Breast epithelium (tissue), 4 donors: ENCODE measurements around the gene PASK. TPM values are rescaled to one million over a fixed set of nuclear protein-coding genes. Genes with fewer than 3 reads are reported as not detected.

Experiments
- DNase-seq, 2 donors: peaks; one replicate each; pipeline ENCODE4 v3.0.0-alpha.2; 2019; ENCODE audit warnings: low spot score in 2 of 2
- H3K27ac ChIP-seq, 2 donors: fragments of 200-600 bp; sonication (generic) in 1 of 2; one replicate each; pipeline ENCODE4 v1.5.1; 2016 to 2019; ENCODE audit warnings: mild to moderate bottlenecking in 1 of 2
- H3K27me3 ChIP-seq, 2 donors: fragments of 200-600 bp; sonication (generic) in 1 of 2; one replicate each; pipeline versions ENCODE4 v1.5.1 to v1.6.0; 2017 to 2019; ENCODE audit warnings: control low read depth in 1 of 2, mild to moderate bottlenecking in 1 of 2
- H3K36me3 ChIP-seq: fragments of 200-600 bp; one replicate; pipeline ENCODE4 v1.5.1; 2019
- H3K4me1 ChIP-seq, 2 donors: fragments of 200-600 bp; sonication (generic); one replicate each; pipeline ENCODE4 v1.5.1; 2016 to 2019; ENCODE audit warnings: control low read depth in 1 of 2
- H3K4me3 ChIP-seq, 3 donors: fragments of 200-600 bp; sonication (generic); 1 replicate in 2 of 3; 2 replicates in 1 of 3; pipeline ENCODE4 v1.5.1; 2016 to 2019; ENCODE audit warnings: mild to moderate bottlenecking in 3 of 3, moderate library complexity in 2 of 3
- H3K9me3 ChIP-seq, 2 donors: fragments of 200-600 bp; sonication (generic) in 1 of 2; one replicate each; pipeline ENCODE4 v1.5.1; 2016 to 2019; ENCODE audit warnings: control low read depth in 1 of 2
- POLR2A ChIP-seq: fragments of 450-650 bp; IDR thresholded peaks from one replicate; pipeline ENCODE4 v1.6.1; 2016; ENCODE audit warnings: antibody characterized with exemption, mild to moderate bottlenecking, moderate library complexity
- POLR2AphosphoS5 ChIP-seq, 3 donors: sonication (generic); formaldehyde crosslinking; IDR thresholded peaks; one replicate each; pipeline ENCODE4 v1.6.1; 2017; ENCODE audit warnings: antibody characterized with exemption in 3 of 3
- intact Hi-C: fragments of 100-400 bp; cut with DNase I; formaldehyde crosslinking; loops from one replicate; pipeline ENCODE4 v1.15.1; 2023; ENCODE audit warnings: low total_unique reads
- total RNA-seq, 3 donors: library from RNA; depleted of rRNA; stranded (reverse); fragments of >200 nt; gene quantifications; one replicate each; pipeline ENCODE4 v1.1.0, GENCODE V29; 2016
- TF ChIP-seq, protein P1 (sequence below), 3 donors: fragments of 450-650 bp; IDR thresholded peaks; one replicate each; pipeline ENCODE4 v1.5.1; 2016 to 2017; ENCODE audit warnings: antibody characterized with exemption in 3 of 3, mild to moderate bottlenecking in 3 of 3, moderate library complexity in 3 of 3

The PASK gene
- total RNA-seq, 3 donors from 2014 or later: 4.3 to 7.3 (median 6.6) TPM

DNA sequence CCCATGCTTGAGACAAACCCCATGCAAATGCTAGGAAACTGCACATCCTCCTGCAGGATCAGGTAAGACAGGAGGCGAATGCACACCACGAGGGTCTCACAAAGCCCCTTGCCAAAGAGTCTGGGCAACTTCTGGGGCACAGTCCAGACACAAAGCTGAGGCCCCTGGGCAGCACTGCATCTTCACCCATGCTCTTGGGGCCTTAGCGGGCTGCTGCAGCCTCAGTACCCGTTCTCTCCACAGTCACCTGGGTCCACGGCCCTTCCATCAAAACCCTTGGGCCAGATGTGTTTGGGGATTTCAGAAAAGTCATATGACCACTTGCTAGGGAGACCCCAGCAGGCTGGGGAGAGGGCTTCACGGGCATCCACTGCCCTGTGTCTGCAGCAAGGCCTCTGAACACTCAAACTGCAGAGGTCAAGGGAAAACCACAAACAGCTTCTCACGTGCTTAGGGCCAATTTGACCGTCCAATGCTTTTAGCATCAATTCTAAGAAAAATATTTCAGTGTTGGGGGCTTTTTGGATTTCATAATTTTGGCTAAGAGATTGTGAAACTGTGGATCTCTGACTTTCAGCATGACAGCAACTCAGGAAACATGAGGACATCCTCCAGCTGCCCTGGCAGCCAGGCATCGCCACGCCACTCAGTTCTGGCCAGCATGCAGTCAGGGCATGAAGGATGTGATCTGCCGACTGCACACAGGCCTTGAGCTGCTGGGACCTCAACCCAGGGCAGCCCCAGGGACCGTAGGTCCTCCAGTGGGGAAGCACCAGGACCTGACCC, 20.0 kb downstream of the PASK start:
- TF ChIP-seq POLR2A: no peak
- no peak for TF ChIP-seq POLR2AphosphoS5 (IDR thresholded peaks at IDR 0.05)
- TF ChIP-seq, protein P1, sequence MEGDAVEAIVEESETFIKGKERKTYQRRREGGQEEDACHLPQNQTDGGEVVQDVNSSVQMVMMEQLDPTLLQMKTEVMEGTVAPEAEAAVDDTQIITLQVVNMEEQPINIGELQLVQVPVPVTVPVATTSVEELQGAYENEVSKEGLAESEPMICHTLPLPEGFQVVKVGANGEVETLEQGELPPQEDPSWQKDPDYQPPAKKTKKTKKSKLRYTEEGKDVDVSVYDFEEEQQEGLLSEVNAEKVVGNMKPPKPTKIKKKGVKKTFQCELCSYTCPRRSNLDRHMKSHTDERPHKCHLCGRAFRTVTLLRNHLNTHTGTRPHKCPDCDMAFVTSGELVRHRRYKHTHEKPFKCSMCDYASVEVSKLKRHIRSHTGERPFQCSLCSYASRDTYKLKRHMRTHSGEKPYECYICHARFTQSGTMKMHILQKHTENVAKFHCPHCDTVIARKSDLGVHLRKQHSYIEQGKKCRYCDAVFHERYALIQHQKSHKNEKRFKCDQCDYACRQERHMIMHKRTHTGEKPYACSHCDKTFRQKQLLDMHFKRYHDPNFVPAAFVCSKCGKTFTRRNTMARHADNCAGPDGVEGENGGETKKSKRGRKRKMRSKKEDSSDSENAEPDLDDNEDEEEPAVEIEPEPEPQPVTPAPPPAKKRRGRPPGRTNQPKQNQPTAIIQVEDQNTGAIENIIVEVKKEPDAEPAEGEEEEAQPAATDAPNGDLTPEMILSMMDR (IDR thresholded peaks at IDR 0.05): no peak
- no peaks in the 10 kb centered on the region for H3K9me3 ChIP-seq
- intact Hi-C loops: loop anchor here (5.0 kb wide), 2 partner anchors 503 to 688 kb away; no protein-coding TSS in a partner anchor
- no peak overlapping the region for H3K4me3 ChIP-seq
- no peaks in the 10 kb centered on the region for H3K4me1 ChIP-seq
- no peaks in the 10 kb centered on the region for H3K27me3 ChIP-seq
- no peak overlapping the region for H3K27ac ChIP-seq
- no peak for DNase-seq
- H3K36me3 ChIP-seq: no peaks in the 10 kb centered on the region

DNA sequence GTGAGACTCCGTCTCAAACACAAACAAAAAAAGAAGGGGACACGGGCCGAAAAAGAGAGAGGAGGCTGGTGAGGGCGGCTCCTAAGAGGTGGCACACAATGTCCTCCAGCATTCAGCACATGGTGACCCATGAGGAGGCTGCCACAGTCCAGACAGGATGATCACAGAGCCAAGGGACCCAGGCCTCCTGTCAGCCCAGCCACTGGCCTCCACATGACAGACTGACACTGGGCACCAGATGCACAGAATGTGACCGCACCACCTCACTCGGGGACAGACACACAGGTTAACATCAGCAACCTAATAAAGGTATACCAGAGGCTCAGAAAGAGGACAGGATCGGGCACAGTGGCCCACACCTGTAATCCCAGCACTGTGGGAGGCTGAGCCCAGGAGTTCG, 21.0 kb downstream of the PASK start:
- no peak for DNase-seq
- Histone ChIP-seq H3K4me3 (no peak overlapping the region), H3K36me3 (no peaks in the 10 kb centered on the region), H3K4me1 (no peaks in the 10 kb centered on the region), H3K27ac (no peak overlapping the region), H3K27me3 (no peaks in the 10 kb centered on the region), H3K9me3 (no peaks in the 10 kb centered on the region)
- intact Hi-C loops: loop anchor here (5.0 kb wide), 2 partner anchors 504 to 689 kb away; no protein-coding TSS in a partner anchor
- TF ChIP-seq, protein P1 (IDR thresholded peaks at IDR 0.05): no peak
- no peak for TF ChIP-seq POLR2A
- TF ChIP-seq POLR2AphosphoS5 (IDR thresholded peaks at IDR 0.05): no peak

DNA sequence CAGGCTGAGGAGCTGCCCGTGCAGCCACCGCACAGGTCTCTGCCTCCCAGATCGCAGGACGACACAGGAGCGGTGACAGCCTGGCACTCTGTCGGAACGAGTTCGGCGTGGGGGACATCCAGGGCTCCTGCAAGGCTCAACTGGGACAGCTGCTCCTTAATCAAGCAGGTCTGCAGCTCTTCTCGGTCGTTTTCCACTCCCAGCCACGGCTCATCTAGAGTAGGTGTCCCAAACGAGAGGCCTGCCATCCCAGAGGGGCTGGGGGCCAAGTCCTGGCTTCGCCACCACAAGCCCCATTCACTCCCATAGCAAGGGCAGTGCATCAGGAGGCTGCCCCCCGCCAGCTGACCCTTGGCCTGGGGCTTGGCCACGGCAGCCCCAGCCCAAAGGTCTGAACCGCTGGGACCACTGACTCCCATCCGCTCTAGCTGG, 22.5 kb downstream of the PASK start:
- Histone ChIP-seq H3K4me3 (no peak overlapping the region), H3K27ac (no peak overlapping the region), H3K9me3 (no peaks in the 10 kb centered on the region), H3K4me1 (no peaks in the 10 kb centered on the region), H3K36me3 (no peaks in the 10 kb centered on the region), H3K27me3 (no peaks in the 10 kb centered on the region)
- DNase-seq: no peak
- intact Hi-C loops: loop anchor here (5.0 kb wide), 2 partner anchors 506 to 691 kb away; no protein-coding TSS in a partner anchor
- TF ChIP-seq, protein P1 (IDR thresholded peaks at IDR 0.05): no peak
- TF ChIP-seq POLR2A (no peak), POLR2AphosphoS5 (IDR thresholded peaks at IDR 0.05) (no peak)

DNA sequence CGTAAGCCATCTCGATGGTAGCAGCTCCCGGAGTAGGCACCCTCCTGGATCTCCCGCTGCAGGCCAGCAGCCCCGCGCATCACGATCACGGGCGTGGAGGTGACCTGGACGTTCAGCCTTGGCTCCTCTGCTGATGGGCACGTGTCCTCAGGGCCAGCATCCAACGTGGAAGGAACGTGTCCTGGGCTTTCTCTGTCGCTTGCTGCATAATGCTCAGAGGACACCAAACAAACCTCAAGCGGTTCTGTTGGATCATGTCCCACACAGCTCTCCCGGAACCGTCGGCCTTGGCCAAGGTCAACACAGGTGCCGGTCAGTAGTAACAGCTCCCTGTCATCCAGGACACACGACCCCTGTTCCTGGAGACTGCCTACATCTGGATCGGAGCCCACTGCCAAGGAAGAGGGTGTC, 23.1 kb downstream of the PASK start:
- no peak for DNase-seq
- Histone ChIP-seq H3K4me3 (no peak overlapping the region), H3K4me1 (no peaks in the 10 kb centered on the region), H3K36me3 (no peaks in the 10 kb centered on the region), H3K27me3 (no peaks in the 10 kb centered on the region), H3K27ac (no peak overlapping the region), H3K9me3 (no peaks in the 10 kb centered on the region)
- intact Hi-C loops: loop anchor here (5.0 kb wide), 2 partner anchors 506 to 691 kb away; no protein-coding TSS in a partner anchor
- TF ChIP-seq POLR2AphosphoS5 (IDR thresholded peaks at IDR 0.05) (no peak), POLR2A (no peak)
- TF ChIP-seq, protein P1 (IDR thresholded peaks at IDR 0.05): no peak

DNA sequence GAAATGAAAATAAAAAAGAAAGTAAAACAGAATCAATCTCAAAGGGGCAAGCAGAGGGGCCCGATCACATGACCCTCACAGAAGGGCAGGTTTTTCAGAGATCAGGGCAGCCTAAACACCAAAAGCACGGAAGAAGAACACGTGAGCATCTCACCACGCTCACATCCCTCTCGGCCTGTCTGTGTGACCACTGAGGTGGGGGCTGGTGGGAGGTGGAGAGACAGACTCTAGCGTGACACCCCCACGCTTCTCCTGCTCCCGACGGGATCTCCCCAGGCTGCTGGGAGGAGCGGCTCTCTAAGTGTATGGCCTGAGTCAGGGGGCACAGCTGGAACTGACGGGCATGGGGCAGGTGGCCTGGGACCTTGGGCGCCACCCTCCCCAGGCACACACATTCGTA, 23.6 kb downstream of the PASK start:
- H3K27me3 ChIP-seq: no peaks in the 10 kb centered on the region
- intact Hi-C loops: loop anchor here (5.0 kb wide), 2 partner anchors 507 to 692 kb away; no protein-coding TSS in a partner anchor
- TF ChIP-seq, protein P1 (IDR thresholded peaks at IDR 0.05): no peak
- no peak for TF ChIP-seq POLR2AphosphoS5 (IDR thresholded peaks at IDR 0.05)
- TF ChIP-seq POLR2A: no peak
- no peak for DNase-seq
- no peaks in the 10 kb centered on the region for H3K9me3 ChIP-seq
- no peak overlapping the region for H3K4me3 ChIP-seq
- H3K27ac ChIP-seq: no peak overlapping the region
- no peaks in the 10 kb centered on the region for H3K4me1 ChIP-seq
- H3K36me3 ChIP-seq: no peaks in the 10 kb centered on the region
